ENCODE data around the gene EIF2D.
"Not testable (repeated sequence)": the region's sequence is repeated elsewhere in the genome, so short reads cannot be mapped to it uniquely, and the experiment has no call there.

The EIF2D gene

DNA sequence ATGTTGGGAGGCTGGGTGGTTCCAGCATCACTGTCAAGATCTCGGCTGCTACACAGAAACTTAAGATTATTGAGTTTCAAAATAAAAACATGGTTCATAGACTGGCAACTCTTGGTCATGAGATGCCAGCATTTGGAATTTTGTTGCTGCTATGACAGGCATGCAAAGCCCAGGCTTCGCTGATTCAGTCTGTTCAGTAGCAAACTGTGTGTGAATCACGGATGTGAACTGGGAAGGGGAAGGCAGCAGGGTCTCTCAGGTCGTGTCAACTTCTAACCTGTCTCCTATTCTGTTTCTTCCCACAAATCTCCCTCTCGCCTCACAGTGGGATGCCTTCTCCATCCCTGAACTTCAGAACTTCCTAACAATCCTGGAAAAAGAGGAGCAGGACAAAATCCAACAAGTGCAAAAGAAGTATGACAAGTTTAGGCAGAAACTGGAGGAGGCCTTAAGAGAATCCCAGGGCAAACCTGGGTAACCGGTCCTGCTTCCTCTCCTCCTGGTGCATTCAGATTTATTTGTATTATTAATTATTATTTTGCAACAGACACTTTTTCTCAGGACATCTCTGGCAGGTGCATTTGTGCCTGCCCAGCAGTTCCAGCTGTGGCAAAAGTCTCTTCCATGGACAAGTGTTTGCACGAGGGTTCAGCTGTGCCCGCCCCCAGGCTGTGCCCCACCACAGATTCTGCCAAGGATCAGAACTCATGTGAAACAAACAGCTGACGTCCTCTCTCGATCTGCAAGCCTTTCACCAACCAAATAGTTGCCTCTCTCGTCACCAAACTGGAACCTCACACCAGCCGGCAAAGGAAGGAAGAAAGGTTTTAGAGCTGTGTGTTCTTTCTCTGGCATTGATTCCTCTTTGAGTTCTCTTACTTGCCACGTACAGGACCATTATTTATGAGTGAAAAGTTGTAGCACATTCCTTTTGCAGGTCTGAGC, 25.5 kb downstream of the EIF2D start:
- no peak for DNase-seq

DNA sequence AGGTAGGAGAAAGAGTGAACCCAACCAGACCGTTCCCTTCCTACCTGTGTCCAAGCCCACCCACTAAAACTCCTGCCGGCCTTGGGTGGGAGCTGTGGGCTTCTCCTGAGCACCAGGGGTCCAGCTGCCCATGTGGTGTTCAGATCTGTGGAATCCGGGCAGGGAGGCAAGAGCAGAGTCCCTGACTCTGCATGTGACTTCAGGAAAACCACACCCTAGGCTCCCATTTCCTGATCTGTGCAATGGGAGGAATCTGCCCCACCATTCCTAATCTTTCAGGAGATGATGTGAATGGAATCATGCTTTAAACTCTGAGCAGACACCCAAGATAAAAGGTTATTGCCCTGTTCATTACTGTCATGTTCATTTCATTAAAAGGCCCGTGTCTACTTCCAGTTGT, 27.6 kb downstream of the EIF2D start:
- no peak for DNase-seq

DNA sequence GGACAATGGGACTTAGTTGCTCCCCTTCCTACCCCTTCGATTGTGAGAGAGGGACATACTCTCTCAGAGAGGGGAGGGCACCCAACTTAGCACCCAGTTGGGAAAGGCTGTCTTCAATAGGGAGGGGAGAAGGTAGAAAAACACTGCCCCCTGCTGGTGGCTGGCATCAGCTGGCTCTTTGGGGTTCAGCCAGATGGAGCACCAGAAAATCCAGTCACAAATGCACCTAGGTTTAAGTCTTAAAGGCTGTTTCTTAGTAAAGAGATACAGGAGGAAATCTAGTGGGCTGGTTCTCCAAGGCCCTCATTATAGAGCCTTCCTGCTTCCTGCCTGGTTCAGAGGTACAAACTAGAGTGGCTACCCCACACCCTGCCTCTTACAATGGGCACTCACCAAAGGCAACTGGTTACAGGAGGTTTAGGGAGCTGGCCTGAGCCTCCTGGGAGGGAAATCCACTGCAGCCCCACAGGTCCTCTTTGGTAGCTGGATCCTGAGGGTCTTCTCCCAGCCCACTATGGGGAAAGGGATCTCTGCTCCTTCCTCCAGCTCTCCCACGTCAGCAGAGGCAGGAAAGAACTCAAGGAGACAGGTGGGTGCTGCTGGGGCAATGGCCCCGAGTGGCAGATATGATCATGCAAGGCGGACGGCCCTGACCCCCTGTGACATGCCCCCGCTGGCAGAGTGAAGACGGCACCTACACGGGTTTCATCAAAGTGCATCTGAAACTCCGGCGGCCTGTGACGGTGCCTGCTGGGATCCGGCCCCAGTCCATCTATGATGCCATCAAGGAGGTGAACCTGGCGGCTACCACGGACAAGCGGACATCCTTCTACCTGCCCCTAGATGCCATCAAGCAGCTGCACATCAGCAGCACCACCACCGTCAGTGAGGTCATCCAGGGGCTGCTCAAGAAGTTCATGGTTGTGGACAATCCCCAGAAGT, 28.3 kb downstream of the EIF2D start:
- DNase-seq = peak in 1 of 2 experiments; percentile 15

DNA sequence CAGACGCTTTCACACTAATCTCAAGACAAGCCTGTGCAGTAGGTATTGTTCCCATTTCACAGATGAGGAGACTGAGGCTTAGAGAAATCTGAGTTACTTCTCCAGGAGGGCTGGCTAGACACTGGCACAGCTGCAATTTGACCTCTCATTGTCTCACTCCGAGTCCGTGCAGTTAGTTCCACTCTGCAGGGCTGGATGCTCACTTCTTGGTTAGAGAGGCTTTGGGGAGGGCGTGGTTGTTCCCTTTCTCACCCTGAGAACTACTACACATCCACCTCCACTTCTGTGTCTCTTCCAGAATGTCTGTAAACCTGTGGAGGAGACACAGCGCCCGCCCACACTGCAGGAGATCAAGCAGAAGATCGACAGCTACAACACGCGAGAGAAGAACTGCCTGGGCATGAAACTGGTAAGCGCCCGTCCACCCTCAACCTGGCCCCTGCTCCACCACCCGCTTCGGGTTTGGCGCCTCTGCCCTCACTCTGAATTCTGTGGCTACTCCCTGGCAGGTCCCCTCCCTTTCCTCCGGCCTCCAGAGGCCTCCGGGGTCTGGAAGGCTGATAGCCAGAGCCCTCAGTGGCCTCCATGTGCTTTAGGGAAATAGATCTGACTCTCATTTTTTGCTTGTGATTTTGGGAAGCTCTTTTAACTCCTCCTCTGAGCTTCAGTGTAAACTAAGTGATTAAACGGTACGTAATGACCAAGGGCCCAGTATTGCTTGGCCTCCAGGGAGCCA, 29.1 kb downstream of the EIF2D start:
- no peak for DNase-seq

DNA sequence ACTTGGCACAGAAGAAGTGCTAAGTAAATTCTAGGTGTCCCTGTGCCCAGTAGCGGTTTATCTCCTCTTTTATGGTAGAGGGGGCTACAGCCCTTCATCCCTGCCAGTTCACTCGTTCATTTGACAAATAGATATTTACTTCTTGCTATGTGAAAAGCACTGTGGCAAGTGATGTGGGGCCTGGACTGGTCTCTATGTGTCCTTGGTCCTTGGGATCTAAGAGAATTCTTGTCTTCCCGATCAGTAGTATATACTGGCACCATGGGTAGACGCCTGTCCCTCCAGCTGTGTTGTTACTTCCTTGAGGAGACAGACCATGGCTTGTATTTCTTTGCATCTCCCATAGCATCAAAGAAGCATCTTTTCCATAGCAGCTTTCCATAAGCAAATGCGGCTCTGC, 29.7 kb downstream of the EIF2D start:
- no peak for DNase-seq

DNA sequence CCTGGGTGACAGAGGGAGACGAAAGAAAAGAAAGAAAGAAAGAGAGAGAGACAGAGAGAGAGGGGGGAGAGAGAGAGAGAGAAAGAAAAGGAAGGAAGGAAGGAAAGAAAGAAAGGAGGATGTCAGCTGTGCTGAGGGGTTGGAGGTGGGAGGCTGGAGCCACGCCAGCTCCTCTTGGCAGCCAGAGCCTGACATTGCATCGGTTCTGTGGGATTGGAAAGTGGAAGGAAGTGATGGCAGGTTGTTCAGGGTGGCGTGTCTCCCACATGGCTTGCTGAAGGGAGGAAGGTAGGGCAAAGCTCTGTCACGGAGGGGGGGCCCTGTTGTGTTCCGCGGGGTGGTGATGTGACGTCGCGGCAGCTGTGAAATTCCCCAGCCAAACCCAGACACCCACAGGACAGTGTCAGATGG, 30.7 kb downstream of the EIF2D start:
- no peak for DNase-seq

DNA sequence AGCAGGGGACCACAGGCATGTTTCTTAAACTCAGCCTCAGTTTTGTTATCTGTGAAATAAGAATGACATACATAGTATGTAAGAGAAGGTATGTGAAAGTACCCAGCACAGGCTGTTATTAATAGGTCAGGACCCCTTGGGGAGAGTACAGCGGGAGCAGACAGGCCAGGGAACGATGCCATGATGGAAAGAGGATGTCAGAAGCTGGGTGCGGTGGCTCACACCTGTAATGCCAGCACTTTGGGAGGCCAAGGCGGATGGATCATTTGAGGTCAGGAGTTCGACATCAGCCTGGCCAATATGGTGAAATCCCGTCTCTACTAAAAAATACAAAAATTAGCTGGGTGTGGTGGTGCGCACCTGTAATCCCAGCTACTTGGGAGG, 31.2 kb downstream of the EIF2D start:
- DNase-seq = not testable (repeated sequence)

DNA sequence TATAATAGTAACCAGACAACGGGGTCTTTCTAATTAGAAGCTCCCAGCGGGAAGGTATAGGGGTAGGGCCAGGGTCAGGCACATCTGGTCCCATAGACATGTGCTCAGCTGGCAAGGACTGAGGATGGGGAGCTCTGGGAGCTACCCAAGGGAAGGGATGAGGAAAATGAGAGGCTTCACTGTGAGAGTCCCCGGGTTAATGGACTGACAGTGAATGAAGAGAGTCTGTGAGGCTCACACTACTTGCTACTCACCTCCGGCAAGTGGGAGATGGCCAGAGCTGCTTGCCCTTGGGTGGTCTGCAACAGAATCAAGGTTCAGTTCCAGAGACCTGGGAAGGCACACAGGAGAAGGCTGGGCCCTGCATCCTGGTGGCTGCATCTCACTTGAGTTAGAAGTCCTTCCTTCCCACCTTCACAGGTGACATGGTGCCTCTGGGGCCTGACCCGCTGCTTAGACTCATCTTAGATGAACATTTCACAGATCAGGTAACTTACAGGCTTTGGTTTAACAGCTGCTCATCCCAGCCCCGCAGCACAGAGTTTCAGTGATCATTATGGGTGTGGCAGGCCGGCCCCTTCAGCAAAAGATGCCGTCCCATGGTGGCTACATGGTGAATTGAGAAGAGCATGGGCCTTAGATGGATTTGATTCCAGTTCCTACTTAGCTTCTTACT, 31.7 kb downstream of the EIF2D start:
- no peak for DNase-seq

DNA sequence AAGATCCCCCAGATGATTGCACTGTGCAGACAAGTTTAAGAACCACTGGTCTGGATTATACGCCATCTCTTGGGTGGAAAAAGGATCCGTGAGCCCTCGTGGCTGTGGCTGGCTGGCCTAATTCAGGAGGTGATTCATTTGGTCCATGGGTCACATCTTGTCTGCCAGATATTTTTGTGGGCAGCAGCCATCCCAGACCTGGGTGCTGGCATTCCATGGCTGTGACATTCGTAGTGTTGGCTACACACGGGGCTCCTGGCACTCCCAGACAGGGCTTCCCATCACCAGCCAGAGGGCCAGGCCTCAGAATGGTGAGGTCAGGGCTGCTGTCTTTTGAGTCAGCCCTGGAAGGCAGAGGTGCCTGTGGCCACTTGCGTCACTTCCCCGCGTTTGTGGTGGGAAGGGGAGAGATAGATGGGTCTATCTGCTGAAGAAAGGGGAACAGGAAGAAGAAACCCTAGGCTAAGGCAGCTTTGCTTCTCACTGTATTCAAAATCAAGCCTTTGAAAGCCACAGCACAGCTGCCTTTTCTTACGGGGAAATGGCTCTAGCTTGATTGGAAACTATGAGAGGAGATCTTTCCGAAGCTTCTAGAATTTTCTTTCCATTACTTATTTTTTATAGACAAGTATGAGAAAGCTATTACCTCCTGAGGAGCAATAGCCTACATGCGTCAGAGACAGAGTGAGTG, 32.4 kb downstream of the EIF2D start:
- no peak for DNase-seq

DNA sequence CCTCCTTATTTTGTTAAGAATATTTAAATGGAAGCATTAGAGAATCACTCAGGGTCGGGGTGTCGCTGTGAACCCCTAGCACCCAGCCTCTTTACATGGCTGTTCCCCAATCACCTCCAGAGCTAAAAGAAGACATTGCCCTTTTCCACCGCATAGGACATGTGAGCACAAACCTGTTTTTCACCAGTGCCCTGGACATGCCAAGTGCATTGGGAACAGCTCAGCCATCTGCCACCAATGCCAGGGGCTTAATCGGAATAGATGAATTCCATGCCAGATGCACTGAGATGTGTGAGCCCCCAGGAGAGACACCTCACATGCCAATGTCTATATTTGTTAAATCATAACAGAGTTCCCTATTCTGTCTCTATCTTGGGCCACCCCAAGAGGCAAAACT, 33.3 kb downstream of the EIF2D start:
- no peak for DNase-seq

DNA sequence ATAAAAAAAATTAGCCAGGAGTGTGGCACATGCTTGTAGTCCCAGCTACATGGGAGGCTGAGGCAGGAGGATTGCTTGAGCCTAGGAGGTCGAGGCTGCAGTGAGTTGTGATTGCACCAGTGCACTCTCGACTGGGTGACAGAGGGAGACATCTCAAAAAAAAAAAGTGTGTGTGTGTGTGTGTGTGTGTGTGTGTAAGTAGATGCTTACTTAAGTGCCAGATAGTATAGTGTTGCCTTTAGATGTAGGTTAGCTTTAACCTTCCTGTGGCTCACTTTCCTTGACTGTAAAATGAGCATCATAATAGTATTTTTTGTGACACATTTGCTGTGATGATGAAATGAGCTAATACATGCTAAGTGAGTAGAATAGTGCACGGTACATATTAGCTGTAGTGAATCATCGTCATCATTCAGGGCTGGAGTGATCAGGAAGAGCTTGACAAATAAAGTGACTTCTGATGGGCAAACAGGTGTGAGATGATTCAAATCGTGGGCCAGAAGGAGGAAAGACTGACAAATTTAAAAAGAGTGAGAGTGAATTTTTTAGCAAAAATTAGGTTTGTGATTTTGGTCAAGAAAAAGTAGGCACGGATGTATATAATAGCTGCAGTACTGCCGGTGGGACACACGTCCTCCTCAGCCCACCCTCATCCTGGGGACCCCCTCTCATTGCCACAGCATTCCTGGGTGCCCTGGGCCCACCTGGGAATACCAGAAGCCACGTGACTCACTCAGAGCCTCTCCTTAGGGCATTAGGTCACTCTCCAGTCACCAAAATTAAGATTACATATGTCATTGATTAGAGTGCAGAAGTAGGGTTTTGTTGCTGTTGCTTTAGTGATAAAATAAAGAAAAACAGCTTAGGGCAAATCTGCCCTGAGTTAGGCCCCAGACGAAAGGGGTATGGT, 33.9 kb downstream of the EIF2D start:
- no peak for DNase-seq

DNA sequence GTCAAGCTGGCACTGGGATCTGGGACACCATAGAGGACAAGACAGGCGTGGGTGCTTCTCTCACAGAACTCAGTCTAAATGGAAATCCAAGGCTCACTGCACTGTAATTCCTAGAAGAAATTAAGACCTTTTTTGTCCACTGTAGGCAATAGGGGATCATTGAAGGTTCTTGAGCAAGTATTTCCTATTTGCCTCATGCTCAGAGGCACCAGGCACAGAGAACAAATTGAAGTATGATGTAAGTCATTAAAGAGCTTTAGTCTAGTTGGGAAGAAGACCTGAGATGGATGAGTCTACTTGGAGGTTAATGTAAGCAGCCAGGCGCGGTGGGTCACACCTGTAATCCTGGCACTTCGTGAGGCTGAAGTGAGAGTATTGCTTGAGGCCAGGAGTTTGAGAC, 34.6 kb downstream of the EIF2D start:
- no peak for DNase-seq

DNA sequence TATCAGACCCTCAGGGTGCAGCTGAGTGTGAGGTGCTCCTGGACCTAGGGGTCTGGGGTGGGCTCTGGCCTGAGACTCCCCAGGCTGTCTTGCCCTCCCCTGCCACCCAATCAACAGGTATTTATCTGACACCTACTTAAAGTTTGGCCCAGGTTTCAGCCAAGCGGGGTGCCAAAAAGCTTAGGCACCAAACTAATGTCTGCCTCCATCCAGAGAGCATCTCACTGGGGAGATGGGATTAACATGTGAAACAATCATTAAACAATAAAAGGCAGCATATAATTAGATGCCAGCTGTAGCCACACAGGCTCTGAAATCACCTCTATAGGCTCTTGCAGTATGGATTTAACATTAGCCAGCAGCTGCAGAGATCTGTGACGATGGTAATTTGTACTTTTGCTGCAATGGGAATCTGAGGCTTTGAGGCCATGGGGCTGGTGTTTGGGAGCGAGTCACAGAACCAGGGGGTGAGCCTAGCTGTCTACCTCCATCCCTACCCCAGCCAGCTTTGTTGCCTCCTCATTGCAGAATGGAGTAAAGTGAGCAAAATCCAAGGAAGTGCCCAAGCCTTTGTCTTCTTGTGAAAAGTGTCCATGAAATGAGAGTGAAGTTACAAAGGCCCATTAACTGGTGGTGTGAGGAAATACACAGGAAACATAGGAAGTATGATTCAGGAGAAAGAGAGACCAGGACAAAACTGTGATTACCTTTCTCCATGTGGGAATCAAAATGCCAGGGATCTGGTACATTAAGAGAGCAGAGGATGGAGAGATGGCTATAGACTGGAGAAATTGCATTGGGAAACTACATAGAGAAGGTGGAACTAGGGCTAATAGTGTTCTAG, 36.1 kb downstream of the EIF2D start:
- no peak for DNase-seq

DNA sequence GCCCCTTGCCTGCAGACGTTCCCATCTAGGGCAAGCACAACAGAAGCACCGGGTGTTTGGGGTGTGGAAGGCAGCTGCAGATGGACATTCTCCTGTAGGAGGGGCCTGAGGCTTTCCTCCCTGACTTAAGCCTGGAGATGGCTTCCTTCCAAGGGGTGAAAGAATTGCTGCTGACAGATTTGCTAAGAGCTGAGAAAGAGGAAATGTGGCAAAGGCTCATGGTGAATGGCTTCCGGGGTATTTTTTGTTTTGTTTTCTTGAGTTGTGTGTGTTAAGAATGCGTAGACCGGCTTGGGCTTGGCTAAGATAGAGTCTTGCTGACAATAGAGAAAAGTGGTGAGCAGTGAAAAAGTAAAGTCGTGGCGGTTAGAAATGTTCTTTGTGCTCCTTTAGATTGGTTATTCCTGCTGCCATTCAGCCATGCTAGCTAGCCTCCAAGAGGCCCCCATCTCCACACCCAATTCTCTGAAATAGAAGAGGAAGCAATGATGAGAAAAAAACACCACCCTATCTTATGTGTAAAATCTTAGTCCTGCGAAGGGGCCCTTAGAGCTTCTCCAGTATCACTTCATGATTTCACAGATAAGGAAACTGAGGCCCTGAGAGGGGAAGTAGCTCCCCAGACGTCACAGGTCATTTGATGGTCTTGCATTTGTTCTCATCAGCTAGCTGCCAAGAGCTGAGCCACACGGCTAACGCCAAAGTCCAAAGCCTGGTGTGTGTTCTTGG, 36.9 kb downstream of the EIF2D start:
- DNase-seq = no peak

DNA sequence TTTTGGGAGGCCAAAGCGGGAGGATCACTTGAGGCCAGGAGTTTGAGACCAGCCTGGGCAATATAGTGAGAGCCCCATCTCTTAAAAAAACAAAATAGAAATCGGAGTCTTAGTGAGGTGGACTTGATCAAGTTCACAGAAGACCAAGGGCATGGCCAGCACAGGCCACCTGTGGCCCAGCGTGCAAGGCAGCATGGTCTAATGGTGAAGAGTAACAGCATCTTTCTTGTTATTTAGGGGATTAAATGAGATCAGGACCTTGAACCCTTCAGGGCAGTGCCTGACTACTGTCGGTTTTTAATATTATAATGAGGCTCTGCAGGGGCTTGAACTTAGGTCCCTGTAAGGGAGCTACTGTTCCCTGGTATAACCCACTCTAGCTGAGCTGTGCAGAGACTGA, 38.5 kb downstream of the EIF2D start:
- no peak for DNase-seq

DNA sequence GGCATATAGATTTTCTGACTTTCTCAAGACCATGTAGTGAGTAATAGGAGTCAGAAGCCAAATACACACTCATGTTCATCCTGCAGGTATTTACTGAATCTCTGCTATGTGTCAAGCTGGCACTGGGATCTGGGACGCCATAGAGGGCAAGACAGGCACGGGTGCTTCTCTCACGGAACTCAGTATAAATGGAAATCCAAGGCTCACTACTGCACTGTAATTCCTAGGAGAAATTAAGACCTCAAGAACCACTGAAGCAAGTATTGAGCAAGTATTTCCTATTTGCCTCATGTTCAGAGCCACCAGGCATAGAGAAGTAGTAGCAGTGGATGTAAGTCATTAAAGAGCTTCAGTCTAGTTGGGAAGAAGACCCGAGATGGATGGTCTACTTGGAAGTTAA, 38.9 kb downstream of the EIF2D start:
- DNase-seq = no peak

DNA sequence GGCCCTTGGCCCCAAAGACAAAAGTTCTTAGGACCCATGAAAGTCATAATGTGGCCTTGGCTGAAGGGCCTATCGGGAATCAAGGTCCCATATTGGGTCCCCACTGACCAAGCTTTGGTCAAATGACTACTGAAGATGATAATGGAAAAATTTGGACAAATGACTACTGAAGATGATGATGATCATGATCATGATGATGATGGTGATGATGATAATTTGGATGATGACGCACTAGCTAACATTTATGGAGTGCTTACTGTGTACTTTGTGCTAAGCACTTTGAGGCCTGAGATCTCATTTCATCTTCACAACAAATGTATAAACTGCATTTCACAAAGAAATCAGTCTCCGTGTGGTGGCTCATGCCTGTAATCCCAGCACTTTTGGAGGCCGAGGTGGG, 39.4 kb downstream of the EIF2D start:
- no peak for DNase-seq

DNA sequence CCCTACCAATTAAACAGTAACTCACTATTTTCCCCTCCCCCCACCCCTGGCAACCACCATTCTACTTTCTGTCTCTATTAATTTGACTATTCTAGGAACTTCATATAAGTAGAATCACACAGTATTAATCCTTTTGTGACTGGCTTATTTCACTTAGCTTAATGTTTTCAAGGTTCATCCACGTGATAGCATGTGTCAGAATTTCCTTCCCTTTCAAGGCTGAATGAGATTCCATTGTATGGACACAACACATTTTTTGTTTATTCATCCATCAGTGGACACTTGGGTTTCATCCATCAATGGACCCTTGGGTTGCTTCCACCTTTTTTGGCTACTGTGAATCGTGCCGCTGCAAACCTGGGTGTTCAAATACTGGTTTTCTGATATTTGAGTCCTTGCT, 41.7 kb downstream of the EIF2D start:
- no peak for DNase-seq

DNA sequence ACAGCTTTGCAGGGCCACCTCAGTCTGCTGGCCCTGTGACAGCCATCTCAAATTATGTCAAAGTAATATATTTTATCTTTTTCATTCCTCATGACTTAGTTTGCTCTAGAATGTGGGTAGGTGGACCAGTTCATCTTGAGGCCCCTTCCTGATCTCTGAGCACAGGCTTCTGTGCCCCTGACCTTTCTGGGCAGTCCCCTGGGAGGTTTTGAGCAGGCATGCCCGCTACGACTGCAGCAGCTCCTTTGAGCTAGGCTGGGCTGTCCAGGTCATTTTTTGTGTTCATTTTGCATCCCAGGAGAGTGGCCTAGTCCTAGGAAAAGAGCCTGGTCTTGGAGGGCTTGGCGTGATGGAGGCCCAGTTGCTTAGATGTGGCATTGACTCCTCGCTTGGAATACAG, 42.7 kb downstream of the EIF2D start:
- no peak for DNase-seq
